GM19238 (cell line): ENCODE data around the gene DNAH9.
A peak's percentile ranks its signal among the peaks of the same experiment; 100 is the strongest.

ENCODE experiments used
- DNase-seq: peaks from one replicate; pipeline ENCODE4 v3.0.0; 2011; ENCODE audit warnings: low spot score; ENCODE audit not compliant: insufficient read length

The DNAH9 gene

DNA sequence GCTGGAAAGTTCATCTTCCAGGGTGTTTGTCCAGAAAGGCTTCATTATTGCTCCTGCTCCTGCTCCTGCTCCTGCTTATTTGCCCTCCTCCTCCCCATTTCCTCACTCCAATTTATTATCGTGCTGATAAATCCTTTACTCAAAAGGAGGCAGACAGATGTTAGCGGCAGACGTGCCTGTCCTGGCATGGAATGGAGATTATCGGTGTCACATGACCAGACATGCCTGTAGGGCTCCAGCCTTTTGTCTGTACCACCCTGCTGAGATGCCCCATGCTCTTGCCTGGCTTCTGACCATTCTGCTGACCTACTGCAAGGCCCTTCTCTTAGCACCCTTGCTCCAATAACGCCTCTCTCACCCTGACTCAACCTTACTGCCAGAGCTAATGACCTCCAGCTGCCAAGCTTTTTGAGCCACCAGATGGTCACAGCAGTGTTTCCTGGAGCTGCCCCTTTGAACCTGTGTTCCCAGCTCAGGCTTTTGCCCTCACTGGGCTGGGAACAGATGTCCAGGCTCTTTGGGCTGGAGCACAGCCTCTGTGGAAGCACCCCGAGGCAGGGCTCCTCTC lies 12.8 kb downstream of the DNAH9 start:
- DNase-seq = no peak

DNA sequence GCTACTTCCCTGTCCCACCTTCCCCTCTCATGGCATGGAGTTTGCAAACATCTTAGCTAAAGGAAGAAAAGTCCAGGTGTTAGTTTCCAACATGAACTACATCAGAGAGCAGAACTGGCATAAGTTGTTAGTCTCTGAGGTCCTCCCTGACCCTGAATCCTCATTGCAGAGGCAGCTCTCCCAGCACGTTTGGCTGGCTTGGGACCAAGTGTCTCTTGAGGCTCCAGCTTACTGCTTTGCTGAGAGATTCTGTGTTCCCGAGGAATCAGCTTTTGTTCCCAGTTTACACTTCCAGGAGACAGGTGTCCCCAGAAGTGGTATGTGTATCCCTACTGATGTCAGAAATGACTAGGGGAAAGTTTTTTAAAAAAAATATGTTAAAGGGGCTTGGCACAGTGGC lies 14.7 kb downstream of the DNAH9 start:
- no peak for DNase-seq

DNA sequence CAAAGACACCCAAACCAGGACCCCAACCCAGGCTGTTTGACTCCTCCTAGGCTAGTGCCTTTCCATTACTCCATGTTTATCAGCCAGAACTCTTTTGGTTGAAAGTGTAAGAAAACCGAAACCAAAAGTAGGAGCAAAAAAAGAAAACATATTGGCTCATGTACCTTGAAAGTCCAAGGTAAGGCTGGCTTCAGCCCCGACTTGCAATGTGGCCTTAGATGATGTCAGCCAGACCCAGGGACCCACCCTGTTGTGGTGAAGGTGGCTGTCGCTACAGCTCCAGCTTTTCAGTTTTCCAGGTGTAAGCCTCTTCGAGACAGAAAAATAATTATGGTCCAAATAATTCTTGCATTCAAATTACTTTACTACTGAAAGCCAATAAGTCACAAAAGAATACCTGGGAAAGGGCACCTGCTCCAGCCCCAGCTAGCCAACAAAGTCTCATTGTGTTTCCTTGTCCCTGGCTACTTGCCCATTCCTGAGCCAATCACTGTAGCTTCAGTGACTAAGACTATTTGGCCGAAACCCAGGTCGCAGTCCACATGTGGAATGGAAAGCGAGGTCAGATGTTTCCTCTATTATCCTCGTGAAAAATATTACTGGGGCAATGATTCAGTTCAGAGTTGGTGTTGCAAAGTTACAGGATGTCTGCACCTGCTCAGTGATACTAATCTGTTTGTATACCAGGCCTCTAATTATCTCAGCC lies 20.7 kb downstream of the DNAH9 start:
- no peak for DNase-seq

DNA sequence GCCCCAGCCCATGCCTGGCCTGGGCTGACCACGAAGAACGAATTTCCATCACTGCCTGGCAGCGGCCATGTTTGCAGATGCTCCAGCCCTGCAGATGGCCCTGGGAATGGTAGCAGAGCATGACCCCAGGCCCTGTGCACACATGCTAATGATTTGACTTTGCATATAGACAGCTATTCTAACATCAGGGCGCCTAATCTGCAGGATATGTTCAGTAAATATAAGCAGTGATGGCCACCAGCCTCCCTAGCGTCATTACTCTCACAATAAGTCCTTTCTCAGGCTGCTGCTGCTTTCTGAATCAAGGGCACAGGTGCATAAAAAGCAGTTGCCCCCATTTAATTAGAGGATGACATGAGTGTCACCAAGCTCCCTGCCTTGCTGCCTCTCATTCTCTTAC lies 24.2 kb downstream of the DNAH9 start:
- no peak for DNase-seq

DNA sequence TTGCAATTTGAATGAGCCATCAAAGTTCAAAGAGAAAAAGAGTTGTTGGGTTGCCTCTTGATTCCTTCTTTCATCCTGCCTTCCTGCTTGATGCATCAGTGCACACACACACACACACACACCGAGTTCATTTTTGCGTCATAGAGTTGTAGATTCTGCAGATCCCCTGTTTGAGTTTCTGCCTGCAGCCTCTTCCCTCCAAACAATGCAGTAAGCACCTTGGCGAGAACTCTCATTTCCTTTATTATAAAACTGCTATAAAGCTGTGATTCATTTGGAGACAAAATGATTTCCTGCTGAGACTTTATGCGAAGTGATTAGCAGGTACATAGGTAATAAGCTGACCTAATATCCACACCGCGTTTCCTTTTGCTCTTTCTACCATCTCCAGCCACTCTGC lies 26.7 kb downstream of the DNAH9 start:
- no peak for DNase-seq

DNA sequence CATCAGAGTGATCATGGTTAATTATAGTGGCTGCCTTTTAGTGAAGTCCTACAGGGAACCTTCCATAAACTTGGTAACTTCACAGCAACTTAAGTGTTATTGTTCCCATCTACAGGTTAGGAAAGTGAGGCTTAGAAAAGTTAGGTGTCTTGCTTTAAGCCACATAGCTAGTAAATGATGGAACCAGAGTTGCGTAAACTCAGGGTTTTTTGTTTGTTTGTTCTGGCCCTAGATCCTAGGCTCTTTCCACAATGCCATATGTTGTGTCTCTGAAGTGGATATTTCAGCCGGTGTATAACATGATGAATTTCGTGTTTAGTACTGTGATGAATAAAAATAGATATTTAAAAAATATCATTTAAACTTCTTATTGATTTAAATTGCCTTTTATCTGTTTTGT lies 27.6 kb downstream of the DNAH9 start:
- DNase-seq = no peak

DNA sequence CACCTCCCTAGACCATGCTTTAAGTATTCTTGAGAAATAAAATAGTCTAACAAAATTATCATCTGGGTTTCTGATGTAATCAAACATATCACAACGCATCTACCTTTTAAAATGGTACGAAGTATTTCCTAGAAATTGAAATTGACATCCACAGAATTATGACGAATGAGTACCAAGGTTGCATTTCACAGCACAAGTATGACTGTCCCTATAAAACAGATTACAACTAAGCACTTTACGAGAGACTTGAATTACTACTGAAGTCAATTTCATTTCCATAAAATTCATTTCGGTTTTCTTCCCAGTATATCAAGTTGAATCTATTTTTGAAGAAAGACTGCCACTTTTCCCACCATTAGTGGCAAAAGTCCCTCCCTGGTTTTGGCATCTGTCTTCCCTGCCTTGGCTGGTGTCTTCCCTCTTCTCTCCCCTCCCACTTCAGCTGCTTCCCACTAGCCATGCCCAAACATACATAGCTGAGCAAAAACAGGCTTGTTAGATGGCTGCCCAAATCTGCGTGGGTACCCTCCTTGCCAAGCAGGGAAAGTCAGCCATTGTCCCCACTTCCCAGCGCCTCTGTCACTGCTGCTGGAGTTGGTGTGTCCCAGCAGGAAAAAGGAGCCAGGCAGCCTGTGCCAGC lies 29.2 kb downstream of the DNAH9 start:
- no peak for DNase-seq

DNA sequence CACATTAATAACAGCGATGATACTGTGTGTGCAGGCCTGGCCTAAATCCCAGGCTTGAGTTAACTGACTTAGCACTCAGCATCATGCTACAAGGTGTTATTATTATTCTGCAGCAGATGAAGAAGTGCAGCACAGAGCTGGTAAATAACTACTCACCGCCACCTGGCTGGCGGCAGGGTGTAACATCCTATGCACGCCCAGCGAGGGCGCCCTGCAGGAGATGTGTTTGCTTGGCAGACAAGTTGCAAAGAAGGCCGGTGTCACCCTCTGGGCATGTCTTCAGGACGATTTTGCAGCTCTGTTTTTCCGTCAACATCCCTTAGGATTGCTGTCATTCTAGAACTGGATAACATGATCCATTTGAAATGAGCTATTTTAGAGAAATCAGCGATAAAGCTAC lies 30.1 kb downstream of the DNAH9 start:
- DNase-seq = no peak

DNA sequence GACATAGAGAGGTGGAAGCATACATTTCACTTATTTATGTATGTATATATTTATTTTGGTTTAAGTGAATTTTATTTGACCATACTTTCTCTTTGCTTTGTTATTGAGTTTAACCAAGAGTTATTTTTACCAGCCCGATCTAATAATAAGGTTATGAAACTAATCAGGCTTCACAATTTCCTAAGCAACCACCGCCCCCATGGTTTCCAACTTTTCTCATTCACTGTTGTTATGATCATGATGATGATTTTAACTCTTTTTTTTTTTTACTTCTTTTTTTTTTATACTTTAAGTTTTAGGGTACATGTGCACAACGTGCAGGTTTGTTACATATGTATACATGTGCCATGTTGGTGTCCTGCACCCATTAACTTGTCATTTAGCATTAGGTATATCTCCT lies 30.6 kb downstream of the DNAH9 start:
- no peak for DNase-seq

DNA sequence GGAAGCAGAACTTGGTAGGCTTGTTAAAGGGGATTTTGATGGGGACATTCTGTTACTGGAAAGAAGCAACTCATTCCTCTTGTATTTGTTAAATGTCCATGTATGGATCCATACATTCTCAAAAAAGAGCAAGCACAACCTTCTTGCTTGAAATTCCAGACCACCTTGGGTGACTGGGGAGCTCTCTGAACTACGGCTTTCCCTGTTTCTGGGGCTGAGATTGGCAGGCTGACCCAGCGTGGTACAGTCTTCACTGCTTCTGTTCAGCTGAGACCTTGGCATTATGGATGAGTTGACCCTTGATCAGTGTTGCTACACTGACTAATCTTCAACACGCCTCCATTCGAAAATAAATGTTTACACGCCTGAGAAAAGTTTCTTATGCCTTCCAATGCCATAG lies 38.5 kb downstream of the DNAH9 start:
- no peak for DNase-seq

DNA sequence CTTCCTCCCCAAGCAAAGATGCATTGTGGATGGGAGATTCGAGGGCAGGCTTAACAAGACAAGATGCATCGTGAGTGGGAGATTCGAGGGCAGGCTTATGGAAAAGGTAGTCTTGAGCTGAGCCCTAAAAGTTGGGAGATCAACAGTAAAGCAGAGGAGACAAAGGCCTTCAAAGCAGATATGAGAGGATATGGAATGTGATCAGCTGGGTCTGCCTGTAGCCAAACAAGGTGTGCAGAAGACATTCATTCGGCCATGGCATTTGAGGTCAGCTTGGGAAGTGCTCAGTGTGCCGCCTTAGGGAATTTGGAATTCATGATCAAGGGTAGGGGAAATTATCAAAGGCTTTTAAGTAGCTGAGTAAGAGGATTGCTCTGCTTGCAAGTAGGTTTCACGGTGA lies 39.5 kb downstream of the DNAH9 start:
- DNase-seq = no peak

DNA sequence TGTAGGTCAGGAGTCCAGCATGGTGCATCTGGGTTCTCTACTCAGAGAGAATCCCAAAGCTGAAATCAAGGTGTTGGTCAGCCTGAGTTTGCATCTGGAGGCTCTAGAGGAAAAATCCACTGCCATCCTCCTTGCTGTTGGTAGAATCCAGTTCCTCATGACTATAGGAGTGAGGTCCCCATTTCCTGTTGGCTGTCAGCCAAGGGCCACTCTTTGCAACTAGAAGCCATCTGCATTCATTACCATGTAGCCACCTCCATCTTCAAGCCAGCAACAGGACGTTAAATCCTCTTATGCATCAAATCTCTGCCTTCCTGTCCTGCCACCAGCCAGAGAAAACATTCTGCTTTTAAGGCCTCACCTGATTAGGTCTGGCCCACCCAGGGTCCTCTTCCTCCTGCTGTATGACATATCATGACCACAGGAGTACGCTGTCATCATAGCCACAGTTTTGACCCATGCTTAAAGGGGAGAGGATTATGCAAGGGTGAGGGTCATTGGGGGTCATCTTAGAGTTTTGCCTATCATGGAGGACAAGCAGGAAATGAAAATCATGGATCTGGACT lies 40.5 kb downstream of the DNAH9 start:
- no peak for DNase-seq

DNA sequence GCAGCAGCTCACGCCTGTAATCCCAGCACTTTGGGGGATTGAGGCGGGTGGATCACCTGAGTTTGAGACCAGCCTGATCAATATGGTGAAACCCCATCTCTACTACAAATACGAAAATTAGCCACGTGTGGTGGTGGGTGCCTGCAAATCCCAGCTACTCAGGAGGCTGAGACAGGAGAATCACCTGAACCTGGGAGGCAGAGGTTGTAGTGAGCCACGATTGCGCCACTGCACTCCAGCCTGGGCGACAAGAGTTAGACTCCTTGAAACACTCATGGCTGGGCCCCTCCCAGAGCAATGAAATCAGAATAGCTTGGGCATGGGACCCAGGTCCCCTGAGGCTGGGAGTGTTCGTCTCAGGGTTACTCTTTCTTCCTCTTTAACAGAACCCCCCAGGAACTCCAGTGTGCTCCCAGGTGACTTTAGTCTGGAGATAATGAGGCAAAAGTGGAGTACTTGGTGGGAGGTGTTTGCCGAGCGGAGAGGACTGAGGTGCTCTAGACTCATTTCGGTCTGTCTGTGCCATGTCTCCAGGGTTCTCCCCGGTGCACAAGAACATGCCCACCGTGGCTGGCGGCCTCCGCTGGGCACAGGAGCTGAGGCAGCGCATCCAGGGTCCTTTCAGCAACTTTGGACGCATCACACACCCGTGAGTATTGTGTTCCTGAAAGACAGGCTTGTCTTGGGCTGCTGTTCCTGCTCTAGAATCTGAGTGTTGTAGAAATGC lies 41.6 kb downstream of the DNAH9 start:
- DNase-seq = no peak

DNA sequence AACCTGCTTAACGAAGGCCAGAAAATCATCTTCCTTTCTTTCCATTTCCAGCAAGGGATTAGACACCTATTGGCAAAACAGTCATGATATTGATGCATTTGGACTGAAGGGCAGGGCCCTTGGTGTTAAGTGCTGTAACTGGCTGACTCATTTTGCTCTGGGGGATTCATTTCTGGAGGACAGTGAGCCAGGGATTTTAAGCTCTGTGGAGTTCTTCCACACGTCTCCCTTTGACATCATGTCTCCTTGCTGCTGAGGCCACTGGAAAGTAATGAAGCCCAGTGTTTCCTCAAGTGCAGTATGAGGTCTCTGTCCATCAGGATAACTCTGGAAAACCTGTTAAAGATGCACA lies 42.2 kb downstream of the DNAH9 start:
- no peak for DNase-seq

DNA sequence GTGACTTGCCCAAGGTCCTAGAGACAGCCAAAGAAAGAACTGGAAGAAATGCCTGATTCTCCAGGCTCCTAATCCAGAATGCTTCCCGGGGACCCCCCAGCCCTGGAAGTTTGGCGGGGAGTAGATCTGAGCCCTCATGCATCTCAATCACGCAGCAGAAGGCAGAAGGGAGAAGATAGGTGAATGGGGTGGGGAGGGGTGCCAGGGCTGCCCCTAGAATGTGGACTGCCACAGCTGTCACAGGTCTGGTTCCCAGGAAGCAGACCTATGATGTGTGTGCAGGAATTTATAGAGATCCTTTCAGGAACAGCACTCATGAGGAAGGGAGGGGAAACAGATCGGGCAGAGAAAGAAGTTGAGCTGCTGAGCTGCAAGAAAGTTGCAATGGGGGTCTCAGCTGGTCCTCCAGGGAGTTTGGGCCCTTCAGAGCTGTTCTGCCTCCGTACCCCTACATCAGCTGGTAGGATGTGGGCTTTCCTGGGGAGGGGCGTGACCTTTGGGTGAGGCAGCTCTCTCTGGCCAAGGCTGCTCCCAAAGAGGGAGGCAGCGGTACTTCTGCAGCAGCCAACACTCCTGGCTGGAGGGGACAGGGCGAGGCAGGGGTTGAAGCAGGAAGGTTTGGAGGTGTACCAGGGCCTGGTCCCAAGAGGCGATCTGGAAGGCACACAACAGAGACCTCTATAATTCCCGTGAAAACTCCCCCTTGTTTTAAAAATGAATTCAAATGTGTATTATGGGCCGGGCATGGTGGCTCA lies 43.4 kb downstream of the DNAH9 start:
- DNase-seq = no peak

DNA sequence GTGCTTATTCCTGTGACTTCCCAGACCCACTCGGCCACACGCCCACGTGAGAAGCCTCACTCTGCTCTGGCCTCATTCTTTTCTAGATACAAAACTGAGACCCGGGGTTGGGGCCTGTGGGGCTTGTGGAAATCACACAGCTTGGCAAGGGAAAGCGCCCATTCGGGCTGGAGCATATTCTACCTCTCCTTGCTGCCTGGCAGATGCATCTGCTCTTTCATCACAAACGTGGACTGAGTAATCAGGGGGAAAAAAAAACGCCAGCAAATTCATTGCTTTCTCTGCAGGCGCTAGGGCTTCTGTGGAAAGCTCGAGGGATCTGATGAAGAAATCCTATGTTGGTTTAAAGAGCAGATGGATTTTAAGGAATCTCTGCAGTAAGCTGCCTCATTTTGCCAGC lies 44.4 kb downstream of the DNAH9 start:
- DNase-seq = no peak

DNA sequence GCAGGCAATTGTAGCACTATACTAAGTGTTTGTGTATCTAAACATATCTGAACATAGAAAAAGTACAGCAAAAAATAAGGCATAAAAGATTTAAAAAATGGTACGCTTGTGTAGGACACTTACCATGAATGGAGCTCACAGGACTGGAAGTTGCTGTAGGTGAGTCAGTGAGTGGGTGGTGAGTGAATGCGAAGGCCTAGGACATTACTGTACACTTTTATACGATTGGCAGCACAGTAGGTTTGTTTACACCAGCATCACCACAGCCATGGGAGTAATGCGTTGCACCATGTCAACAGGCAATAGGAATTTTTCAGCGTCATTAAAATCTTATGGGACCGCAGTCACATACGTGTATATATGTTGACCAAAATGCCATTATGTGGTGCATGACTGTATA lies 45.6 kb downstream of the DNAH9 start:
- DNase-seq = no peak

DNA sequence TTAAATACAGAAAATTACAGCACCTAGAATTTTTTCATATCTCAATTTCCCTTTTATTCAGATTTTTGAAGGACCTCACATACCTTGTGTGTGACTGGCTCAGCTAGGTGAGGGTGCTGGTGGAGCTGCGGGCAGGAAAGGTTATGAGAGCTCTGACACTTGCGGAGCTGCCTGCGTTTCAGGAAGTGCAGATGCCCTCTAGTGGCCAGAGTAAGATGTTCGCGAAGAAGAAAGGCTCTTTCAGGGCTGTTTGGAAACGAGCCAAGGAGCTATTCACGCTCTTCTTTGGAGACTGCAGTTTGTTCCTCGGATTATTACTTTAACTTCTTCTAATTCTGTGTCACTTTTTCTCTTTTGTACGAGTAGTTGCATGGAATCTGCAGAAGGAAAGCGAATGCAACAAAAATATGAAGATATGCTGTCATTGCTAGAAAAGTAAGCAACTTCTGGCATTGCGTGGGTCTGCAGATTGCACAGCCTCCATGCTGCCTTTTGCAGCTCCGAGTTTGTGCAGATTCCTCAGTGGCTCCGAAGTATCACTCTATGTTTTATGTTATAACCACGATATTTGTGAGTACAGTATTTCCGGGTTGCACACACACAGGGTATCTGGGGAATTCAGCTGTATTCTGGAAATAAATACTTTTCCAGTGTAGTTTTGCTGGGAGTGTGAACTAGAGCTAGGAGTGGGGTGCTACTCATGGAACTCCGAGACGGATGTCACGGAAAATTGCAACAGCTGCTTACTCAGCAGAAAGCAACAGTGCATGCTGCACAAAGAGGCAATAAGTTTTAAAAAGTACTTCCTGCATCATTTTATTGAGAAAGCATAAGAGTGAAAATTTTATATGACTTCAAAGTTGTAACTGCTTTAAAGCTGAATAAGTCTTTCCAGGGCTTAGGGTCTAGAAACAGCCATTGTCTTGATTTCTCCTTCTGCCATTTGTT lies 46.3 kb downstream of the DNAH9 start:
- peak; percentile 19 for DNase-seq

DNA sequence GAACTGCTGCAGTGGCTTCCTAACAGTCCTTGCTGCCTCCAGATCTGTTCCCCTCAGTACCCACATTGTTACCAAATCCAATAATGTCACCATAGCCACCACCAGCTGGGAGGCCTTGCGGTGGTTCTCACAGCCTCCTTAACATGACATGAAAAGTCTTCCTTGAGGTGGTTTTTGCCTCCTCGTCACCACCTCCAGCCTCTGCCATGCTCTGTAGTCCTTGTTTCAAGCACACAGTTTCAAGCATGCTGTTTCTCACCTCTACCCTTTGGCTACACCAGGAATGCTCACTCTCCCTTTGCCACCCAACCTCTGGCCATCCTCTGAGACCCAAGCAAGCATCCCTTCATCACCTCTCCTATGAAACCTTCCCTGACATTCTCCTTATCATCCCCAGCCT lies 47.2 kb downstream of the DNAH9 start:
- no peak for DNase-seq

DNA sequence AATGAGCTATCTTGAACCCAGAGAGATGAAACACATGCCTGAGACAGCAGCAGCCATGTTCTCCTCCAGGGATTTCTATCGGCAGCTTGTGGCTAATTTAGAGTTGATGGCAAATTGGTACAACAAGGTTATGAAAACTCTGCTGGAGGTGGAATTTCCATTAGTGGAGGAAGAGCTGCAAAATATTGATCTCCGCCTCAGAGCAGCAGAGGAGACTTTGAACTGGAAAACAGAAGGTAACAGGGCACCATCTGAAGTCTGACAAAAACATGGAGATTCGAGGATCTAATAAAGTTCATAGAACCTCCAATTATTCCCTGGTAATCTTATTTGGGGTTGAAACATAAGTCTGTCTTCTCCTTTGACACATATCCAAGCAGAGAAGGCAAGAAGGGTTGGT lies 52.8 kb downstream of the DNAH9 start:
- DNase-seq = no peak
